Fibroblast of mammary gland (primary cell): ENCODE data around the gene ECT2.
A peak's percentile ranks its signal among the peaks of the same experiment; 100 is the strongest.
"Not testable (repeated sequence)": the region's sequence is repeated elsewhere in the genome, so short reads cannot be mapped to it uniquely, and the experiment has no call there.

ENCODE experiments used
- DNase-seq: peaks from one replicate; pipeline ENCODE4 v3.0.0-alpha.2; 2010; ENCODE audit warnings: low read depth
- H3K4me3 ChIP-seq: 2 replicates; pipeline ENCODE4 v1.5.1; 2011; ENCODE audit warnings: low read depth, mild to moderate bottlenecking, low read length, moderate library complexity; ENCODE audit not compliant: control insufficient read depth
- CTCF ChIP-seq: conservative IDR thresholded peaks from 2 replicates; pipeline ENCODE4 v1.5.1; 2011; ENCODE audit warnings: low read depth, low read length, inconsistent platforms; ENCODE audit not compliant: control insufficient read depth, insufficient read depth

Gene ECT2

GRCh38 chr3:172753125-172753524, 2.6 kb downstream of the ECT2 start:
- DNase-seq = no peak
- no peak overlapping the region for H3K4me3 ChIP-seq
- TF ChIP-seq CTCF = no peak

DNA sequence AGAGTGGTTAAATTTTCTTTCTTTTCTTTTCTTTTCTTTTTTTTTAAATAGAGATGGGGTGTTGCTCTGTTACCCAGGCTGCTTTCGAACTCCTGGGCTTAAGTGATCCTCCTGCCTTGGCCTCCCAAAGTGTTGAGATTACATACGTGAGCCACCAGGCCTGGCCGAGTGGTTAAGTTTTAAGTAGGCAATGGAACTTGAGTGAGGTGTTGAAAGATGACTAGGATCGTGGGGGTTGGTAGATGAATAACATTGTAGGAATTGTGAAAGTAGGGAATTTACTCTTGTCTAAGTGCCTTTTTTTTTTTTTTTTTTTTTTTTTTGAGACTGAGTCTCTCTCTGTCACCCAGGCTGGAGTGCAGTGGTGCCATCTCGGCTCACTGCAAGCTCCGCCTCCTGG, 9.9 kb downstream of the ECT2 start:
- peak; percentile 83 for DNase-seq
- not testable (repeated sequence) for H3K4me3 ChIP-seq

DNA sequence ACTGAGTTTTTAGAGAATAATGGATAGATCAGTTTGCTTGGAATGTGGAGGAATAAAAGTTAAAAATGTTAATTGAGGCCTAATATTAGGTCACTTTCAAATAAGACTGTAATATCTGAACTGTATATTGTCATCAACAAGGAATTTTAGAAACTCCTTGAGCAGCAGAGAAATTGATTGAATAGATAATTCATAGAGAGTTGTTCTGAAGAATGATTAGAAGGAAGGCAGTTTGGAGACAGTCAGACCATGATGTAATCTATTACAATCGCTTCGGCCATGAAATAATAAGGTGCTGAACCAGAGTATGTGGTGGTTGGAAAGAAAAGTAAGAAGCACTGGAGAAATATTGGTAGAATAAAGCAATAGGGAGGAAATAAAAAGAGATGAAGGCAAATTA, 15.7 kb downstream of the ECT2 start:
- no peak for TF ChIP-seq CTCF
- DNase-seq = no peak

GRCh38 chr3:172766718-172767405, 16.3 kb downstream of the ECT2 start:
- H3K4me3 ChIP-seq = no peak overlapping the region
- no peak for TF ChIP-seq CTCF
- no peak for DNase-seq

More for the DNA sequence above, 15.7 kb downstream of the ECT2 start:
- no peak overlapping the region for H3K4me3 ChIP-seq

- no peak for TF ChIP-seq CTCF
- no peak for DNase-seq
- H3K4me3 ChIP-seq = no peak overlapping the region
Observed at GRCh38 chr3:172770382-172770781, 19.9 kb downstream of the ECT2 start.

- no peak for TF ChIP-seq CTCF
- no peak overlapping the region for H3K4me3 ChIP-seq
- no peak for DNase-seq
Observed at GRCh38 chr3:172771672-172772071, 21.1 kb downstream of the ECT2 start.

GRCh38 chr3:172776049-172776717, 25.7 kb downstream of the ECT2 start:
- peak; percentile 24 for DNase-seq
- no peak for TF ChIP-seq CTCF
- no peak overlapping the region for H3K4me3 ChIP-seq
